GM18868 (cell line): ENCODE results near the gene HBA2.
"Not testable (repeated sequence)": the region's sequence is repeated elsewhere in the genome, so short reads cannot be mapped to it uniquely, and the experiment has no call there.

ENCODE experiments used
- ATAC-seq: cut with Tn5 transposase; IDR thresholded peaks from one replicate; pipeline ENCODE4 v1.9.1; 2021; ENCODE audit warnings: mild to moderate bottlenecking, moderate library complexity; ENCODE audit not compliant: unreplicated experiment

Gene HBA2

GRCh38 chr16:172374-172941 lies at the start of gene HBA2:
Gene HBA2, plus strand, starts transcription at chr16:172876. Its CDS starts 37 bp downstream, at chr16:172913.
- not testable (repeated sequence) for ATAC-seq

- ATAC-seq = not testable (repeated sequence)
Observed at GRCh38 chr16:123558-124350, 48.9 kb upstream of the HBA2 start.

- ATAC-seq = no peak
Observed at GRCh38 chr16:125011-125410, 47.7 kb upstream of the HBA2 start.

GRCh38 chr16:129075-129474 lies 43.6 kb upstream of the HBA2 start:
- ATAC-seq = no peak

GRCh38 chr16:130533-131173 lies 42.0 kb upstream of the HBA2 start:
- ATAC-seq = no peak

- ATAC-seq = no peak
Observed at GRCh38 chr16:132120-132519, 40.6 kb upstream of the HBA2 start.

- ATAC-seq = no peak
Observed at GRCh38 chr16:133716-134115, 39.0 kb upstream of the HBA2 start.

- ATAC-seq = no peak
Observed at GRCh38 chr16:138049-138417, 34.6 kb upstream of the HBA2 start.

GRCh38 chr16:140175-140857 lies 32.4 kb upstream of the HBA2 start:
- ATAC-seq = no peak

- no peak for ATAC-seq
Observed at GRCh38 chr16:142405-142967, 30.2 kb upstream of the HBA2 start.

GRCh38 chr16:143047-143446 lies 29.6 kb upstream of the HBA2 start:
- ATAC-seq = no peak

- ATAC-seq = no peak
Observed at GRCh38 chr16:143456-143855, 29.2 kb upstream of the HBA2 start.

GRCh38 chr16:144797-145252 lies 27.9 kb upstream of the HBA2 start:
- no peak for ATAC-seq

- no peak for ATAC-seq
Observed at GRCh38 chr16:146646-147045, 26.0 kb upstream of the HBA2 start.

GRCh38 chr16:149024-149660 lies 23.5 kb upstream of the HBA2 start:
- ATAC-seq = no peak

- ATAC-seq = no peak
Observed at GRCh38 chr16:152141-153128, 20.2 kb upstream of the HBA2 start, which contains the start of gene HBZ. Gene HBZ, plus strand, starts transcription at chr16:152644. Its CDS starts 266 bp downstream, at chr16:152910.

- not testable (repeated sequence) for ATAC-seq
Observed at GRCh38 chr16:153129-153521, 19.6 kb upstream of the HBA2 start.

- ATAC-seq = not testable (repeated sequence)
Observed at GRCh38 chr16:153550-154216, 19.0 kb upstream of the HBA2 start.
